A673 (cell line): ENCODE results near the gene ISG20L2. TPM values are rescaled to one million over a fixed set of nuclear protein-coding genes. Genes with fewer than 3 reads are reported as not detected.

Source experiments
- BruUV-seq: library from RNA; stranded (reverse); fragments of 400-500 nt; replicated peaks from 2 replicates; lab custom pipeline; 2021; lab: Mats Ljungman, UMichigan
- CTCF ChIA-PET: fragments of 300-600 bp; sonication (Branson Sonifier 250); formaldehyde crosslinking; loops from one replicate; lab custom pipeline; 2022; ENCODE audit warnings: antibody characterized with exemption; lab: Charles Lee
- POLR2A ChIA-PET: fragments of 300-600 bp; sonication (Branson Sonifier 250); formaldehyde crosslinking; loops from one replicate; lab custom pipeline; 2022; ENCODE audit warnings: antibody characterized with exemption; ENCODE audit not compliant: low non-redundant PET; lab: Charles Lee
- DNase-seq: peaks from one replicate; pipeline ENCODE4 v3.0.0-alpha.2; 2015; ENCODE audit warnings: low spot score
- H3K27ac ChIP-seq: fragments of 200-600 bp; sonication (generic); 2 replicates; pipeline ENCODE4 v1.5.1; 2016; ENCODE audit warnings: mixed run types, low read depth, mild to moderate bottlenecking, mixed read lengths, antibody characterized with exemption, low read length; ENCODE audit not compliant: poor library complexity, severe bottlenecking
- H3K27me3 ChIP-seq: fragments of 200-600 bp; sonication (generic); replicated peaks from 2 replicates; pipeline ENCODE4 v1.6.1; 2017; ENCODE audit warnings: mixed run types, low read depth, mild to moderate bottlenecking, mixed read lengths, antibody characterized with exemption, low read length; ENCODE audit not compliant: insufficient read depth, poor library complexity
- H3K36me3 ChIP-seq: fragments of 200-600 bp; sonication (generic); 2 replicates; pipeline ENCODE4 v1.6.1; 2016; ENCODE audit warnings: mixed run types, mild to moderate bottlenecking, mixed read lengths, antibody characterized with exemption, low read length; ENCODE audit not compliant: insufficient read depth, poor library complexity, severe bottlenecking
- H3K4me1 ChIP-seq: fragments of 200-600 bp; sonication (generic); 2 replicates; pipeline ENCODE4 v1.6.1; 2017; ENCODE audit warnings: mixed run types, mild to moderate bottlenecking, mixed read lengths, antibody characterized with exemption, low read length; ENCODE audit not compliant: insufficient read depth, poor library complexity, severe bottlenecking
- H3K4me3 ChIP-seq: fragments of 200-600 bp; sonication (generic); 2 replicates; pipeline ENCODE4 v1.5.1; 2016; ENCODE audit warnings: low read depth, mixed run types, mild to moderate bottlenecking, mixed read lengths, low read length; ENCODE audit not compliant: poor library complexity, severe bottlenecking
- H3K9me3 ChIP-seq: fragments of 200-600 bp; sonication (generic); 2 replicates; pipeline ENCODE4 v1.6.1; 2016; ENCODE audit warnings: mixed run types, low read depth, mild to moderate bottlenecking, mixed read lengths, antibody characterized with exemption, low read length; ENCODE audit not compliant: poor library complexity, severe bottlenecking
- CTCF ChIP-seq: fragments of 300-800, 200-600 bp; sonication (generic); conservative IDR thresholded peaks from 2 replicates; pipeline ENCODE4 v1.5.1; 2017; ENCODE audit warnings: low read depth, mild to moderate bottlenecking, antibody characterized with exemption, low read length, moderate library complexity, mixed read lengths
- EZH2 ChIP-seq: fragments of 200-600 bp; sonication (generic); IDR thresholded peaks from 2 replicates; pipeline ENCODE4 v1.6.1; 2017; ENCODE audit warnings: borderline replicate concordance, low read depth, mild to moderate bottlenecking, mixed read lengths, antibody characterized with exemption, low read length; ENCODE audit not compliant: poor library complexity, severe bottlenecking
- intact Hi-C: fragments of 100-400 bp; cut with micrococcal nuclease; formaldehyde crosslinking; loops from one replicate; pipeline ENCODE4 v1.10.0; 2022; ENCODE audit not compliant: unreplicated experiment
- total RNA-seq: library from RNA; stranded (reverse); gene quantifications from 2 replicates; pipeline ENCODE4 v1.2.3, GENCODE V29; 2021

The ISG20L2 gene
- total RNA-seq, 1 experiment from 2014 or later, result 46.5 TPM

GRCh38 chr1:156709757-156710489, 18.6 kb downstream of the ISG20L2 start:
- BruUV-seq, result no TSS peak

GRCh38 chr1:156709031-156709430, 19.5 kb downstream of the ISG20L2 start:
- no peak overlapping the region for H3K4me3 ChIP-seq
- CTCF ChIA-PET, result no interaction called here
- peaks cover 23% of the 10 kb centered on the region for H3K4me1 ChIP-seq
- DNase-seq, result no peak
- no TSS peak for BruUV-seq
- H3K27ac ChIP-seq, result no peak overlapping the region
- intact Hi-C loops, result no loop called here
- no peaks in the 10 kb centered on the region for H3K9me3 ChIP-seq
- TF ChIP-seq EZH2 (no peak), CTCF (no peak)
- peaks cover 5% of the 10 kb centered on the region for H3K27me3 ChIP-seq
- POLR2A ChIA-PET, result no interaction called here
- H3K36me3 ChIP-seq, result no peaks in the 10 kb centered on the region

More at GRCh38 chr1:156709757-156710489, 18.6 kb downstream of the ISG20L2 start:
- DNase-seq, result no peak
- peaks cover 1% of the 10 kb centered on the region for H3K27me3 ChIP-seq
- H3K27ac ChIP-seq, result no peak overlapping the region
- intact Hi-C loops, result no loop called here
- POLR2A ChIA-PET, result no interaction called here
- no peaks in the 10 kb centered on the region for H3K9me3 ChIP-seq
- peaks cover 14% of the 10 kb centered on the region for H3K4me1 ChIP-seq
- CTCF ChIA-PET, result interaction anchor here (1.3 kb wide), 1 partner anchor 17 kb away, joined by 4 read pairs; no protein-coding TSS in a partner anchor
- TF ChIP-seq EZH2 (no peak), CTCF (no peak)
- no peaks in the 10 kb centered on the region for H3K36me3 ChIP-seq
- no peak overlapping the region for H3K4me3 ChIP-seq

GRCh38 chr1:156708218-156708661, 20.3 kb downstream of the ISG20L2 start:
- no peak for DNase-seq

More at GRCh38 chr1:156708218-156708661, 20.3 kb downstream of the ISG20L2 start:
- Histone ChIP-seq H3K27ac (no peak overlapping the region), H3K4me3 (no peak overlapping the region), H3K9me3 (no peaks in the 10 kb centered on the region), H3K4me1 (peaks cover 31% of the 10 kb centered on the region), H3K27me3 (peaks cover 5% of the 10 kb centered on the region), H3K36me3 (no peaks in the 10 kb centered on the region)
- no TSS peak for BruUV-seq
- ChIA-PET POLR2A (no interaction called here), CTCF (interaction anchor here (3.5 to 4.2 kb wide), 2 partner anchors 18 to 19 kb away, joined by 13 to 48 read pairs; no protein-coding TSS in a partner anchor)
- TF ChIP-seq EZH2, result no peak
- TF ChIP-seq CTCF, result no peak
- intact Hi-C loops, result no loop called here
